Osteoblast (primary cell): ENCODE results near the gene TNS3. TPM values are rescaled to one million over a fixed set of nuclear protein-coding genes. Genes with fewer than 3 reads are reported as not detected.

Experiments used
- DNase-seq: peaks from one replicate; pipeline ENCODE4 v3.0.0; 2011; ENCODE audit warnings: low spot score, mixed read lengths; ENCODE audit not compliant: insufficient read length; ENCODE audit errors: missing footprints
- H2AFZ ChIP-seq: 2 replicates; pipeline ENCODE4 v1.6.0; 2011; ENCODE audit warnings: mild to moderate bottlenecking, low read length
- H3K27ac ChIP-seq: 2 replicates; pipeline ENCODE4 v1.5.1; 2011; ENCODE audit warnings: mild to moderate bottlenecking, low read depth, low read length, moderate library complexity
- H3K27me3 ChIP-seq: 2 replicates; pipeline ENCODE4 v1.6.0; 2012; ENCODE audit warnings: mild to moderate bottlenecking, control low read depth, inconsistent platforms, low read length, moderate library complexity; ENCODE audit not compliant: insufficient read depth
- H3K36me3 ChIP-seq: 2 replicates; pipeline ENCODE4 v1.5.1; 2011; ENCODE audit warnings: mild to moderate bottlenecking, low read length, control low read depth, moderate library complexity; ENCODE audit not compliant: insufficient read depth
- H3K4me1 ChIP-seq: 2 replicates; pipeline ENCODE4 v1.5.1; 2011; ENCODE audit warnings: mild to moderate bottlenecking, low read length, control low read depth, moderate library complexity; ENCODE audit not compliant: insufficient read depth
- H3K4me2 ChIP-seq: 2 replicates; pipeline ENCODE4 v1.6.0; 2011; ENCODE audit warnings: mild to moderate bottlenecking, low read length; ENCODE audit not compliant: insufficient read depth
- H3K4me3 ChIP-seq: fragments of 200-600 bp; sonication (generic); 3 replicates; pipeline ENCODE4 v1.5.1; 2012; ENCODE audit warnings: mild to moderate bottlenecking, low read length, inconsistent platforms; ENCODE audit not compliant: insufficient read depth
- H3K79me2 ChIP-seq: 2 replicates; pipeline ENCODE4 v1.6.0; 2012; ENCODE audit warnings: mild to moderate bottlenecking, low read length, control low read depth, inconsistent platforms; ENCODE audit not compliant: insufficient read depth
- H3K9me3 ChIP-seq: 2 replicates; pipeline ENCODE4 v1.5.1; 2011; ENCODE audit warnings: low read depth, low read length, control low read depth
- H4K20me1 ChIP-seq: 2 replicates; pipeline ENCODE4 v1.6.0; 2012; ENCODE audit warnings: mild to moderate bottlenecking, low read length, control low read depth; ENCODE audit not compliant: insufficient read depth
- total RNA-seq: library from RNA; depleted of rRNA; stranded (reverse); fragments of >200 nt; gene quantifications from 2 replicates; pipeline ENCODE4 v1.2.3, GENCODE V29; 2012
- TF ChIP-seq, protein P1 (sequence below): IDR thresholded peaks from 2 replicates; pipeline ENCODE4 v1.5.1; 2011; ENCODE audit warnings: mild to moderate bottlenecking, low read depth, low read length, moderate library complexity; ENCODE audit errors: extremely low read depth

TNS3 gene
- total RNA-seq, 1 donor, result 67.3 TPM

DNA sequence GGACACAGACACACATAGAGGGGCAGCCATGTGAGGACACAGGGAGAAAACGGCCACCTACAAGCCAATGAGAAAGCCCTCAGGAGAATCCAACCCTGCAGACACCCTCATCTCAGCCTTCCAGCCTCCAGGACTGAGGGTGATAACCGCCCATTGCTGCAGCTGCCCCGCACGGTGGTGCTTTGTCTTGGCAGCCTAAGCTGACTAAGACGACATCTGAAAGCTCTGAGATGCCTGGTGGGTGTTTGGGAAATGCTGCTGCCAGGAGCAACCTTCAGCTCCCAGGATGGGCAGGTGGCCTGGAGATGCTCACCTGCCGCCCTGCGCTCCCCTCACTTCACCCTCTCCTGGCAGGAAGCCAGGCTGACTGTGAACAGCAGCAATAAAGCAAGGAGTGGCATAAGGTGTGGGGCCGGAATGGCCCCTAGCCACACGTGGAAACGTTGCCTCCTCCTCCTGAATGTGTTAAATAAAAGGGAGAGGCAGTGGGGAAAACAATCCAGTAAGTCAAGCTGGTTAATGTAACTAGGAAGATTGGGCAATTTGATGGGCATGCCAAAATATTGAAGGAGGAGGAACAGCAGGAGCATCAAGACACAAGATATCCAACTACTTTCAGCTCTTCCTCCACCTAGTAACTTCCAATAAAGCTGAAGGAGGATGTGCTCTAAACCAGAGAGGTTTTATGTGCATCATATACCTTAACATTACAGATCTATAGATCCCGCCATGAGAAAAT, 121.5 kb downstream of the TNS3 start:
- H3K79me2 ChIP-seq, result peaks cover 6% of the 10 kb centered on the region
- H3K36me3 ChIP-seq, result peaks cover 13% of the 10 kb centered on the region
- peaks cover 32% of the 10 kb centered on the region for H3K4me1 ChIP-seq
- no peak overlapping the region for H2AFZ ChIP-seq
- H4K20me1 ChIP-seq, result peaks cover 33% of the 10 kb centered on the region
- H3K4me3 ChIP-seq, result no peak overlapping the region
- TF ChIP-seq, protein P1, sequence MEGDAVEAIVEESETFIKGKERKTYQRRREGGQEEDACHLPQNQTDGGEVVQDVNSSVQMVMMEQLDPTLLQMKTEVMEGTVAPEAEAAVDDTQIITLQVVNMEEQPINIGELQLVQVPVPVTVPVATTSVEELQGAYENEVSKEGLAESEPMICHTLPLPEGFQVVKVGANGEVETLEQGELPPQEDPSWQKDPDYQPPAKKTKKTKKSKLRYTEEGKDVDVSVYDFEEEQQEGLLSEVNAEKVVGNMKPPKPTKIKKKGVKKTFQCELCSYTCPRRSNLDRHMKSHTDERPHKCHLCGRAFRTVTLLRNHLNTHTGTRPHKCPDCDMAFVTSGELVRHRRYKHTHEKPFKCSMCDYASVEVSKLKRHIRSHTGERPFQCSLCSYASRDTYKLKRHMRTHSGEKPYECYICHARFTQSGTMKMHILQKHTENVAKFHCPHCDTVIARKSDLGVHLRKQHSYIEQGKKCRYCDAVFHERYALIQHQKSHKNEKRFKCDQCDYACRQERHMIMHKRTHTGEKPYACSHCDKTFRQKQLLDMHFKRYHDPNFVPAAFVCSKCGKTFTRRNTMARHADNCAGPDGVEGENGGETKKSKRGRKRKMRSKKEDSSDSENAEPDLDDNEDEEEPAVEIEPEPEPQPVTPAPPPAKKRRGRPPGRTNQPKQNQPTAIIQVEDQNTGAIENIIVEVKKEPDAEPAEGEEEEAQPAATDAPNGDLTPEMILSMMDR, result no peak
- peak overlapping the region; percentile 47 for H3K27ac ChIP-seq
- no peaks in the 10 kb centered on the region for H3K9me3 ChIP-seq
- DNase-seq, result no peak
- peak overlapping the region; percentile 31 for H3K4me2 ChIP-seq
- H3K27me3 ChIP-seq, result no peaks in the 10 kb centered on the region

DNA sequence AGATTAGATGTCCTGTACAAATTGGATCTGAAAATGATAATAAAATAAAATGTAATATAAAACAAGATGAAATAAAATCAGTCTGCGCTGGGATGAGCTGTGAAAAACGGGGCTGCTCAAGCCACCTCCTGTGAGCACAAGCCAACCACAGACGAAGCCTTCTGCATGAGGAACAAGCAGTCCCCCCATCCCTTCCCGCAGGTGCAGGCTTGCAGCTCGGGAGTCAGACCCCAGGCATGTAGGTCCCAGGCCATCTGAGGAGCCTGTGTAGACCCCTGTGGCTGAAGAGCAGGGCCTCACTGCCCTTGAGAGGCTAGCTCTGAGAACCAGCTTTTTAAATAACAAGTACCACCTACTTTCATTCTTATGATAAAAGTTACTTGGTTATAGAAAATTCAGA, 123.4 kb downstream of the TNS3 start:
- no peak for DNase-seq
- Histone ChIP-seq H3K4me1 (peaks cover 44% of the 10 kb centered on the region), H3K27me3 (no peaks in the 10 kb centered on the region), H3K36me3 (peaks cover 4% of the 10 kb centered on the region), H2AFZ (no peak overlapping the region), H3K4me2 (no peak overlapping the region), H3K79me2 (peaks cover 6% of the 10 kb centered on the region), H3K9me3 (no peaks in the 10 kb centered on the region), H3K27ac (peak overlapping the region; percentile 35), H4K20me1 (peaks cover 21% of the 10 kb centered on the region), H3K4me3 (no peak overlapping the region)
- TF ChIP-seq, protein P1, result no peak

DNA sequence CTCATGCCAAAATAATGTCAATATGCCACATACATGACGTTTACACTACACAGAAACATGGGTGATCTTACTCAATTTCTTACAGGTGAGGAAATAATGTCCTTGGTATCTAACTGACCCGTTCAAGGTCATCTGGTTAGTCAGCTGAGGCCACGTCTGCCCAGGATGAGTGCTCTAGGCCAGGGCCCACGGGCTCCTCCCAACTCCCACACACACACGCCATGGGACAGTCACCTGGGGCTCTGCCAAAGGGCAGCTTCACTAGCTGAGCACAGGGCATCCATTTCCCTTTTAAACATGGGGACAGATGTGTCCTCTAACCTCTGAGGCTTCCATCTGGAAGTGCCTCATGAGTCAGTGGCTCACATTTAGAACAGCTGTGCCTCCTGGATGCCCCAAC, 123.9 kb downstream of the TNS3 start:
- H3K27me3 ChIP-seq, result no peaks in the 10 kb centered on the region
- no peak overlapping the region for H3K4me2 ChIP-seq
- peaks cover 21% of the 10 kb centered on the region for H4K20me1 ChIP-seq
- H3K79me2 ChIP-seq, result peaks cover 6% of the 10 kb centered on the region
- peak; percentile 96 for DNase-seq
- H3K27ac ChIP-seq, result peak overlapping the region; percentile 58
- no peaks in the 10 kb centered on the region for H3K9me3 ChIP-seq
- no peak overlapping the region for H2AFZ ChIP-seq
- peaks cover 48% of the 10 kb centered on the region for H3K4me1 ChIP-seq
- peaks cover 4% of the 10 kb centered on the region for H3K36me3 ChIP-seq
- no peak overlapping the region for H3K4me3 ChIP-seq
- TF ChIP-seq, protein P1, result no peak

DNA sequence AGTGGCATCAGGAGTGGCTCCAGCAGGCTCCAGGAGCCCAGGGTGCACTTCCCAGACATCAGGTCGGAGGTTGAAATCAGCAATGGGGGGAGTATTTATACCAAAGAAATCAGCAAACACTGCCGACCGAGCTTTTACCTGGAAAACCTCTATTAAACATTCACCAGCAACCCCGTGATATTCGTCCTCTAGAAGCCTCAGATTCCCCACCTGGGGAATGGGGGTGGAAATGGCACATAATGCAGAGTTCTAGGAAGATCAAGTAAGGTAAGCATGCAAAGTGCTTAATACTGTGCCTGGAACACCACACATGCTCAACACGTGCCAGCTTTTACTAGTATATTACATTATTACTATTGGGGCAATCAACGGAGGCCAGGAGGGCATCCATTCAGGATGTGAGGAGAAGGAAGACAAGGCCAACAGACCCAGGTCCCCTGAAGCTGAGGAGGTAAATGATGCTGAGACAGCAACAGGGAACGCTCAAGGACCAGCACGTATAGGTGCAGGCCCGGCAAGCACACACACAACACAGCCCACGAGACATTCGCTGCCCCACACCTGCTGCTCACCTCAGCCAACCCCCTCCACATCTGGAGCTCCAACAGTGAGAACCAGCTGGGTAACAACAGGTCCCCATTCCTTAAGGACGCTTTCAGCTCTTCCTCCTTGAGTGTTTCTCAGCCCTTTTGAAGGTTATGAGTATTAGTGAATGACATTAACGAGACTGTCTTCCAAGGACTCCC, 125.5 kb downstream of the TNS3 start:
- Histone ChIP-seq H3K9me3 (no peaks in the 10 kb centered on the region), H4K20me1 (peaks cover 11% of the 10 kb centered on the region), H3K79me2 (peaks cover 13% of the 10 kb centered on the region), H3K27ac (no peak overlapping the region), H3K36me3 (peaks cover 4% of the 10 kb centered on the region), H3K4me1 (peaks cover 60% of the 10 kb centered on the region), H3K4me3 (no peak overlapping the region), H2AFZ (no peak overlapping the region), H3K4me2 (no peak overlapping the region), H3K27me3 (no peaks in the 10 kb centered on the region)
- no peak for DNase-seq
- TF ChIP-seq, protein P1, result no peak
